Transverse colon (tissue), 4 donors: ENCODE data around the gene ZNF280B.
A peak's percentile ranks its signal among the peaks of the same experiment; 100 is the strongest.

Experiments
- POLR2A ChIP-seq: fragments of 450-650 bp; IDR thresholded peaks from one replicate; pipeline ENCODE4 v1.6.1; 2016; ENCODE audit warnings: antibody characterized with exemption, mild to moderate bottlenecking, moderate library complexity
- POLR2AphosphoS5 ChIP-seq, 3 donors: sonication (generic); formaldehyde crosslinking; IDR thresholded peaks; one replicate each; pipeline ENCODE4 v1.6.1; 2016; ENCODE audit warnings: antibody characterized with exemption in 3 of 3
- TF ChIP-seq, protein P1 (sequence below), 5 experiments: fragments of 200-600 bp in 3 of 5; fragments of 450-650 bp in 2 of 5; sonication (generic) in 3 of 5; IDR thresholded peaks; 1 replicate in 2 of 5; 2 replicates in 3 of 5; pipeline ENCODE4 v1.5.1; 2016 to 2017; ENCODE audit warnings: antibody characterized with exemption in 5 of 5, inconsistent platforms in 3 of 5, mild to moderate bottlenecking in 2 of 5, moderate library complexity in 1 of 5

GRCh38 chr22:22508274-22509176 lies at the start of gene ZNF280B:
- TF ChIP-seq POLR2AphosphoS5 (IDR thresholded peaks at IDR 0.05) = no peak
- TF ChIP-seq POLR2A = no peak
- TF ChIP-seq, protein P1, sequence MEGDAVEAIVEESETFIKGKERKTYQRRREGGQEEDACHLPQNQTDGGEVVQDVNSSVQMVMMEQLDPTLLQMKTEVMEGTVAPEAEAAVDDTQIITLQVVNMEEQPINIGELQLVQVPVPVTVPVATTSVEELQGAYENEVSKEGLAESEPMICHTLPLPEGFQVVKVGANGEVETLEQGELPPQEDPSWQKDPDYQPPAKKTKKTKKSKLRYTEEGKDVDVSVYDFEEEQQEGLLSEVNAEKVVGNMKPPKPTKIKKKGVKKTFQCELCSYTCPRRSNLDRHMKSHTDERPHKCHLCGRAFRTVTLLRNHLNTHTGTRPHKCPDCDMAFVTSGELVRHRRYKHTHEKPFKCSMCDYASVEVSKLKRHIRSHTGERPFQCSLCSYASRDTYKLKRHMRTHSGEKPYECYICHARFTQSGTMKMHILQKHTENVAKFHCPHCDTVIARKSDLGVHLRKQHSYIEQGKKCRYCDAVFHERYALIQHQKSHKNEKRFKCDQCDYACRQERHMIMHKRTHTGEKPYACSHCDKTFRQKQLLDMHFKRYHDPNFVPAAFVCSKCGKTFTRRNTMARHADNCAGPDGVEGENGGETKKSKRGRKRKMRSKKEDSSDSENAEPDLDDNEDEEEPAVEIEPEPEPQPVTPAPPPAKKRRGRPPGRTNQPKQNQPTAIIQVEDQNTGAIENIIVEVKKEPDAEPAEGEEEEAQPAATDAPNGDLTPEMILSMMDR (IDR thresholded peaks at IDR 0.05) = peak in 4 of 5 experiments; percentile 46 to 63 (median 58)
